GM12878 (cell line): ENCODE results near the gene ITPKB. TPM values are rescaled to one million over a fixed set of nuclear protein-coding genes. Genes with fewer than 3 reads are reported as not detected.

ENCODE experiments used
- BCL11A ChIP-seq: IDR thresholded peaks from 2 replicates; pipeline ENCODE4 v1.6.1; 2011; ENCODE audit warnings: low read depth, low read length
- BHLHE40 ChIP-seq, 2 experiments: fragments of 450-650 bp in 1 of 2; IDR thresholded peaks; 2 replicates each; pipeline ENCODE4 v1.6.1; 2011 to 2017; ENCODE audit warnings: low read depth in 2 of 2, borderline replicate concordance in 1 of 2, improper control_type of control experiment in 1 of 2, low read length in 1 of 2, mild to moderate bottlenecking in 1 of 2
- CHD4 ChIP-seq: fragments of 200-600 bp; sonication (generic); IDR thresholded peaks from 2 replicates; pipeline ENCODE4 v1.6.1; 2016; ENCODE audit warnings: mild to moderate bottlenecking
- ETV6 ChIP-seq, 2 experiments: fragments of 450-650 bp in 1 of 2; IDR thresholded peaks in 1 of 2; conservative IDR thresholded peaks in 1 of 2; 2 replicates each; pipeline ENCODE4 v1.6.1; 2014; ENCODE audit warnings: antibody characterized with exemption in 1 of 2, borderline replicate concordance in 1 of 2, low read depth in 1 of 2, mild to moderate bottlenecking in 1 of 2, moderate library complexity in 1 of 2
- FOXM1 ChIP-seq: IDR thresholded peaks from 2 replicates; pipeline ENCODE4 v1.6.1; 2012; ENCODE audit warnings: low read depth, mild to moderate bottlenecking, inconsistent platforms, low read length, moderate library complexity
- IKZF2 ChIP-seq, 2 experiments: fragments of 450-650 bp; IDR thresholded peaks; 2 replicates each; pipeline ENCODE4 v1.6.1; 2017; ENCODE audit warnings: mild to moderate bottlenecking in 2 of 2, moderate library complexity in 2 of 2
- IRF3 ChIP-seq: fragments of 450-650 bp; IDR thresholded peaks from 2 replicates; pipeline ENCODE4 v1.6.1; 2014; ENCODE audit warnings: mild to moderate bottlenecking
- LARP7 ChIP-seq: fragments of 450-650 bp; IDR thresholded peaks from 2 replicates; pipeline ENCODE4 v1.6.1; 2017; ENCODE audit warnings: mild to moderate bottlenecking
- MYB ChIP-seq: fragments of 150-350 bp; IDR thresholded peaks from 2 replicates; pipeline ENCODE4 v1.6.1; 2014; ENCODE audit warnings: mild to moderate bottlenecking, low read depth, low read length, borderline replicate concordance
- NFXL1 ChIP-seq: fragments of 450-650 bp; IDR thresholded peaks from 2 replicates; pipeline ENCODE4 v1.6.1; 2017; ENCODE audit warnings: antibody characterized with exemption, mild to moderate bottlenecking, borderline replicate concordance
- NRF1 ChIP-seq: conservative IDR thresholded peaks from 2 replicates; pipeline ENCODE4 v1.6.1; 2011; ENCODE audit warnings: mild to moderate bottlenecking, low read depth, low read length, improper control_type of control experiment
- POLR2AphosphoS2 ChIP-seq: IDR thresholded peaks from 2 replicates; pipeline ENCODE4 v1.6.1; 2011; ENCODE audit warnings: low read depth, mild to moderate bottlenecking, low read length, improper control_type of control experiment, moderate library complexity
- RAD51 ChIP-seq: fragments of 450-650 bp; IDR thresholded peaks from 2 replicates; pipeline ENCODE4 v1.6.1; 2016; ENCODE audit warnings: moderate library complexity, mild to moderate bottlenecking, inconsistent platforms
- SMAD1 ChIP-seq: fragments of 450-650 bp; IDR thresholded peaks from 2 replicates; pipeline ENCODE4 v1.6.1; 2018; ENCODE audit warnings: mild to moderate bottlenecking, low read depth; ENCODE audit not compliant: partially characterized antibody
- TARDBP ChIP-seq: IDR thresholded peaks from 2 replicates; pipeline ENCODE4 v1.6.1; 2016; ENCODE audit warnings: borderline replicate concordance
- TCF12 ChIP-seq: IDR thresholded peaks from 2 replicates; pipeline ENCODE4 v1.6.1; 2011; ENCODE audit warnings: low read depth, mild to moderate bottlenecking, low read length
- USF2 ChIP-seq: IDR thresholded peaks from 2 replicates; pipeline ENCODE4 v1.6.1; 2011; ENCODE audit warnings: low read depth, low read length, improper control_type of control experiment, borderline replicate concordance
- YBX1 ChIP-seq: fragments of 450-650 bp; IDR thresholded peaks from 2 replicates; pipeline ENCODE4 v1.6.1; 2016; ENCODE audit warnings: antibody characterized with exemption
- ZBTB4 ChIP-seq: fragments of 450-650 bp; formaldehyde crosslinking; IDR thresholded peaks from 2 replicates; pipeline ENCODE4 v1.4.0; 2022; ENCODE audit warnings: mild to moderate bottlenecking, moderate library complexity
- ZNF24 ChIP-seq: fragments of 450-650 bp; IDR thresholded peaks from 2 replicates; pipeline ENCODE4 v1.6.1; 2017; ENCODE audit warnings: antibody characterized with exemption, mild to moderate bottlenecking
- ZNF687 ChIP-seq: fragments of 450-650 bp; IDR thresholded peaks from 2 replicates; pipeline ENCODE4 v1.6.1; 2017; ENCODE audit warnings: mild to moderate bottlenecking, moderate library complexity
- polyA plus RNA-seq, 11 experiments: library from polyadenylated mRNA; depleted of rRNA in 4 of 11; unstranded in 6 of 11; stranded (reverse) in 5 of 11; fragments of >200 nt; fragmentation: Nextera tagmentation in 4 of 11; fragmentation: Illumina TruSeq in 1 of 11; extraction: Ambion mirVana in 4 of 11; extraction: Trizol in 1 of 11; gene quantifications; 1 replicate in 1 of 11; 2 replicates in 10 of 11; pipeline versions ENCODE4 v1.2.1 to v1.2.3, GENCODE V29; 2011 to 2016; ENCODE audit warnings: inconsistent platforms in 2 of 11, missing spikeins in 2 of 11, low read depth in 1 of 11
- total RNA-seq, 4 experiments: library from RNA; depleted of rRNA in 3 of 4; stranded (reverse); fragments of >200 nt in 3 of 4; fragmentation: Illumina TruSeq in 1 of 4; extraction: Trizol in 1 of 4; gene quantifications; 2 replicates each; pipeline versions ENCODE4 v1.2.1 to v1.2.3, GENCODE V29; 2013 to 2021

The ITPKB gene
- total and polyA plus RNA-seq, 10 of the 15 experiments (the other 5 are each of a cell fraction or from before 2014, with no cell fraction given) = 1.3 to 38.7 (median 12.9) TPM

- no peak for TF ChIP-seq IRF3
- TF ChIP-seq ETV6 (conservative IDR thresholded peaks at IDR 0.05 in 1 of 2, IDR thresholded peaks at IDR 0.05 in 1 of 2; ENCODE audit: borderline replicate concordance in 1 of 2, low read depth in 1 of 2) = peak in 1 of 2 experiments; percentile 95; a peak in 2 of 4 replicates
- no peak for TF ChIP-seq YBX1
- TF ChIP-seq NFXL1 = no peak
- TF ChIP-seq RAD51 = no peak
- TF ChIP-seq TCF12 = no peak
- TF ChIP-seq TARDBP = no peak
- no peak for TF ChIP-seq FOXM1
- TF ChIP-seq NRF1 = no peak
- no peak for TF ChIP-seq CHD4
- TF ChIP-seq ZNF24 = no peak
- TF ChIP-seq BHLHE40 (IDR thresholded peaks at IDR 0.05; ENCODE audit: borderline replicate concordance in 1 of 2, low read depth in 2 of 2, low read length in 1 of 2) = peak; percentile 54 to 79; a peak in 3 of 4 replicates
- no peak for TF ChIP-seq LARP7
- no peak for TF ChIP-seq SMAD1
- 0 out of 2 replicates have a peak, but pooled peaks have one; percentile 7 for TF ChIP-seq BCL11A
- TF ChIP-seq USF2 = no peak
- no peak for TF ChIP-seq MYB
- no peak for TF ChIP-seq ZNF687
- peak; percentile 65 to 78 for TF ChIP-seq IKZF2 (IDR thresholded peaks at IDR 0.05)
- TF ChIP-seq POLR2AphosphoS2 = no peak
- no peak for TF ChIP-seq ZBTB4 (CRISPR knock-in tag)
Observed at GRCh38 chr1:226674892-226675714, 64.0 kb downstream of the ITPKB start (continued).
